ENCODE data around the gene LMNTD1. TPM values are rescaled to one million over a fixed set of nuclear protein-coding genes. Genes with fewer than 3 reads are reported as not detected.

LMNTD1 gene
- polyA plus RNA-seq, 1 of the 3 experiments (the other 2 are of a cell fraction): 0.20 TPM

DNA sequence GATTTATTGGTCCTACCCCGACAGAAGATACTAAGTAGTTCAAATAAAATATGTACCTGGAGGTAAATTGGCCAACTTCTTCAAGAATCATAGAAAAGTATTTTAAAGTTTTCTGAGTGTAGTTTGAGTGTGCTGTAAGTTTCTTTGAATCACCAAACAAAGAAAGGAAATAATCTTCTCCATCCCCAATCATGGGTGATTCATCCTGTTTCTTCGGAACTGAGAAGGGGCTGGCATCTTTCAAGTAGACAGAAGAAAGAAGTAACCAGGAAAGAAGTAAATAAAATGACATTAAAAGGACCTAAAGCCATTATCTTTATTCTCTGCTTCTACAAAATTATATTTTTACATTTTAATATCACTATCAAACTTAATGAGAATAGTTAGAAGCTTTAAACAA, 6.8 kb downstream of the LMNTD1 start (continued):
- TF ChIP-seq EZH2phosphoT487 (IDR thresholded peaks at IDR 0.05; ENCODE audit: borderline replicate concordance, low read depth): no peak
- TF ChIP-seq RXRA (IDR thresholded peaks at IDR 0.05; ENCODE audit: borderline replicate concordance, low read depth): no peak
- TF ChIP-seq FOXJ3 (CRISPR knock-in tag; IDR thresholded peaks at IDR 0.05): no peak
- no peak for TF ChIP-seq REST (IDR thresholded peaks at IDR 0.05; ENCODE audit: low read depth, low read length)

GRCh38 chr12:25533150-25533549, 19.9 kb downstream of the LMNTD1 start:
- Histone ChIP-seq H3K27ac (ENCODE audit: low read depth in 2 of 2, low read length in 1 of 2) (no peak overlapping the region), H3K9ac (no peak overlapping the region), H4K20me1 (ENCODE audit: insufficient read depth) (no peaks in the 10 kb centered on the region), H3K9me2 (no peaks in the 10 kb centered on the region), H3K4me3 (ENCODE audit: low read depth in 2 of 2, low read length in 1 of 2) (no peak overlapping the region), H2AFZ (ENCODE audit: low read depth) (no peak overlapping the region), H3K4me2 (no peak overlapping the region), H3K79me2 (ENCODE audit: insufficient read depth) (no peaks in the 10 kb centered on the region), H3K9me3 (peaks cover 4% of the 10 kb centered on the region; the same call in 1 of the 2 replicates), H3F3A (replicated peaks; ENCODE audit: insufficient read depth) (peaks cover 4% of the 10 kb centered on the region), H3K36me3 (replicated peaks in 1 of 2; ENCODE audit: control insufficient read depth in 1 of 2, insufficient read depth in 2 of 2, low read length in 1 of 2) (no peaks in the 10 kb centered on the region), H3K27me3 (ENCODE audit: insufficient read depth) (no peaks in the 10 kb centered on the region), H3K4me1 (ENCODE audit: control insufficient read depth in 1 of 2, insufficient read depth in 2 of 2, low read depth in 1 of 2, low read length in 1 of 2) (no peaks in the 10 kb centered on the region; a peak in 1 of 4 replicates)
- POLR2A ChIA-PET: no interaction called here
- WGBS (ENCODE audit: low lambda C conversion rate): 82% methylated on average over 1 of the region's 1 CpG
- CTCF ChIA-PET: no interaction called here
- no peak for DNase-seq
- TF ChIP-seq RCOR1 (IDR thresholded peaks at IDR 0.05; ENCODE audit: low read length) (no peak), JUND (IDR thresholded peaks at IDR 0.05) (no peak), POLR2AphosphoS5 (IDR thresholded peaks at IDR 0.05; ENCODE audit: low read depth, low read length) (no peak), USF2 (IDR thresholded peaks at IDR 0.05; ENCODE audit: borderline replicate concordance, low read depth, low read length) (no peak), FOSL2 (IDR thresholded peaks at IDR 0.05; ENCODE audit: borderline replicate concordance, low read depth) (no peak), TEAD4 (IDR thresholded peaks at IDR 0.05; ENCODE audit: borderline replicate concordance, insufficient read depth) (no peak), YY1 (IDR thresholded peaks at IDR 0.05; ENCODE audit: low read depth) (no peak), EP300 (IDR thresholded peaks at IDR 0.05; ENCODE audit: borderline replicate concordance in 1 of 2, low read depth in 1 of 2, low read length in 1 of 2) (no peak), RAD21 (IDR thresholded peaks at IDR 0.05; ENCODE audit: low read length) (no peak)
- TF ChIP-seq, protein P1, sequence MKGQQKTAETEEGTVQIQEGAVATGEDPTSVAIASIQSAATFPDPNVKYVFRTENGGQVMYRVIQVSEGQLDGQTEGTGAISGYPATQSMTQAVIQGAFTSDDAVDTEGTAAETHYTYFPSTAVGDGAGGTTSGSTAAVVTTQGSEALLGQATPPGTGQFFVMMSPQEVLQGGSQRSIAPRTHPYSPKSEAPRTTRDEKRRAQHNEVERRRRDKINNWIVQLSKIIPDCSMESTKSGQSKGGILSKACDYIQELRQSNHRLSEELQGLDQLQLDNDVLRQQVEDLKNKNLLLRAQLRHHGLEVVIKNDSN (IDR thresholded peaks at IDR 0.05; ENCODE audit: borderline replicate concordance, low read depth): no peak
- TF ChIP-seq, protein P2, sequence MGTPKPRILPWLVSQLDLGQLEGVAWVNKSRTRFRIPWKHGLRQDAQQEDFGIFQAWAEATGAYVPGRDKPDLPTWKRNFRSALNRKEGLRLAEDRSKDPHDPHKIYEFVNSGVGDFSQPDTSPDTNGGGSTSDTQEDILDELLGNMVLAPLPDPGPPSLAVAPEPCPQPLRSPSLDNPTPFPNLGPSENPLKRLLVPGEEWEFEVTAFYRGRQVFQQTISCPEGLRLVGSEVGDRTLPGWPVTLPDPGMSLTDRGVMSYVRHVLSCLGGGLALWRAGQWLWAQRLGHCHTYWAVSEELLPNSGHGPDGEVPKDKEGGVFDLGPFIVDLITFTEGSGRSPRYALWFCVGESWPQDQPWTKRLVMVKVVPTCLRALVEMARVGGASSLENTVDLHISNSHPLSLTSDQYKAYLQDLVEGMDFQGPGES (IDR thresholded peaks at IDR 0.05; ENCODE audit: low read depth, low read length): no peak
- TF ChIP-seq, protein P3, sequence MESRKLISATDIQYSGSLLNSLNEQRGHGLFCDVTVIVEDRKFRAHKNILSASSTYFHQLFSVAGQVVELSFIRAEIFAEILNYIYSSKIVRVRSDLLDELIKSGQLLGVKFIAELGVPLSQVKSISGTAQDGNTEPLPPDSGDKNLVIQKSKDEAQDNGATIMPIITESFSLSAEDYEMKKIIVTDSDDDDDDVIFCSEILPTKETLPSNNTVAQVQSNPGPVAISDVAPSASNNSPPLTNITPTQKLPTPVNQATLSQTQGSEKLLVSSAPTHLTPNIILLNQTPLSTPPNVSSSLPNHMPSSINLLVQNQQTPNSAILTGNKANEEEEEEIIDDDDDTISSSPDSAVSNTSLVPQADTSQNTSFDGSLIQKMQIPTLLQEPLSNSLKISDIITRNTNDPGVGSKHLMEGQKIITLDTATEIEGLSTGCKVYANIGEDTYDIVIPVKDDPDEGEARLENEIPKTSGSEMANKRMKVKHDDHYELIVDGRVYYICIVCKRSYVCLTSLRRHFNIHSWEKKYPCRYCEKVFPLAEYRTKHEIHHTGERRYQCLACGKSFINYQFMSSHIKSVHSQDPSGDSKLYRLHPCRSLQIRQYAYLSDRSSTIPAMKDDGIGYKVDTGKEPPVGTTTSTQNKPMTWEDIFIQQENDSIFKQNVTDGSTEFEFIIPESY (IDR thresholded peaks at IDR 0.05; ENCODE audit: borderline replicate concordance, low read depth): no peak
- TF ChIP-seq, protein P4, sequence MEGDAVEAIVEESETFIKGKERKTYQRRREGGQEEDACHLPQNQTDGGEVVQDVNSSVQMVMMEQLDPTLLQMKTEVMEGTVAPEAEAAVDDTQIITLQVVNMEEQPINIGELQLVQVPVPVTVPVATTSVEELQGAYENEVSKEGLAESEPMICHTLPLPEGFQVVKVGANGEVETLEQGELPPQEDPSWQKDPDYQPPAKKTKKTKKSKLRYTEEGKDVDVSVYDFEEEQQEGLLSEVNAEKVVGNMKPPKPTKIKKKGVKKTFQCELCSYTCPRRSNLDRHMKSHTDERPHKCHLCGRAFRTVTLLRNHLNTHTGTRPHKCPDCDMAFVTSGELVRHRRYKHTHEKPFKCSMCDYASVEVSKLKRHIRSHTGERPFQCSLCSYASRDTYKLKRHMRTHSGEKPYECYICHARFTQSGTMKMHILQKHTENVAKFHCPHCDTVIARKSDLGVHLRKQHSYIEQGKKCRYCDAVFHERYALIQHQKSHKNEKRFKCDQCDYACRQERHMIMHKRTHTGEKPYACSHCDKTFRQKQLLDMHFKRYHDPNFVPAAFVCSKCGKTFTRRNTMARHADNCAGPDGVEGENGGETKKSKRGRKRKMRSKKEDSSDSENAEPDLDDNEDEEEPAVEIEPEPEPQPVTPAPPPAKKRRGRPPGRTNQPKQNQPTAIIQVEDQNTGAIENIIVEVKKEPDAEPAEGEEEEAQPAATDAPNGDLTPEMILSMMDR (IDR thresholded peaks at IDR 0.05): no peak
